Stimulated activated CD4-positive, alpha-beta T cell treated with anti-CD3 and anti-CD28 coated beads, Interleukin-2, amount 100 ng/mL, for 48 hours (primary cell): ENCODE measurements around the gene SERPING1.

Experiments
- DNase-seq, 2 donors: peaks; one replicate each; pipeline ENCODE4 v3.0.0-alpha.2; 2020

SERPING1 gene

DNA sequence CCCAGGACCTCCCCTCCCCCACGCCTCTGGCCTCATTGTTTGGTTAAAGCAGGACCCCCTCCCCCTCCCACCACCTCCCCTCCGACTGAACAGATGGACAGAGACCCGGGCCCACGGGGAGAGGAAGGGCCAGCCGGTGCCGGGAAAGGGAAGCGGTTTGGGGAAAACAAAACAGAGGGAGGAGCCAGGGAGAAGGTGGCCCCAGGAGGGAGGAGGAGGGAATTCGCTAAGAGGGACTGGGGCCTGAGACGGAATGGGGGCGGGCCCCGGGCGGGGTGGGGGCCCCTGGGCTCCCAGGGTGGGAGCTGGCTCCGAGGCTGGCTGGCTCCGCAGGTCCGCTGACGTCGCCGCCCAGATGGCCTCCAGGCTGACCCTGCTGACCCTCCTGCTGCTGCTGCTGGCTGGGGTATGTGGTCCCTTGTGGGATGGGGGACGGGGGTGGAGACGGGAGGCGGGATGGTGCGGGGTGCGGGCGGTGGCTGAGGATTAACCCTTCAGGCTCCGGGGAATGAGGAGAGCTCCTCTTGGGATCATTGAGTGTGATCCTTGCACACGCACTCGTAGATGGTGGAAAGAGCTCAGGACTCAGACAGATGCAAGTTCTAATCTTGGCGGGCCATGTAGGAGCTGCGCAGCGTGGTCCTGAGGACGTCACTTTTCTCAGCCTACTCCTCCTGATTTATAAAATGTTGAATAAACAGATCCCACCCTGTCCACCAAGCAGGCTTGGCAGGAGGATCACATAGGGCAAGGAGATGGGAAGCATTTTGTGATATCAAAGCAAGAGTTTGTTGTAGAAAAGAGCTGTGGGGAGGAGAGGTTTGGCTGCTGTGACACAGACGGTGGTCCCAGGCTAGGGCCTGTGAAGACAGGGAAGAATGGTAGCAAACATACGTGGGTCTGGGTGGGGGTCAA, 688 bp downstream of the SERPING1 start:
- no peak for DNase-seq

DNA sequence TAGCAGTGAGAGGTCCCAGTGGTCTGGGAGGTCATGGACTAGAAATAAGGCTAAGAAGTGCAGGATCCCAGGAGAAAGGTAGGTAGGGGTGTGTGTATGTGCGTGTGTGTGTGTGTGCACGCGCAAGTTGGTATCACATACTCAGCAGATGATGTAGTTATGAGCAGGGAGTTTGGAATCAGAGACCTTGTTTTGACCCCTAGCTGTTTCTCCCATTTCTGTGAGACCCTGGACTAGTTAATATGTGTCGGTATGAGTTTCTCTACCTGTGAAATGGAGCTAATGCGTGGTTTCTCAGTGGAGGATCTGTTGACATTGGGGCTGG, 1.3 kb downstream of the SERPING1 start:
- DNase-seq = no peak

DNA sequence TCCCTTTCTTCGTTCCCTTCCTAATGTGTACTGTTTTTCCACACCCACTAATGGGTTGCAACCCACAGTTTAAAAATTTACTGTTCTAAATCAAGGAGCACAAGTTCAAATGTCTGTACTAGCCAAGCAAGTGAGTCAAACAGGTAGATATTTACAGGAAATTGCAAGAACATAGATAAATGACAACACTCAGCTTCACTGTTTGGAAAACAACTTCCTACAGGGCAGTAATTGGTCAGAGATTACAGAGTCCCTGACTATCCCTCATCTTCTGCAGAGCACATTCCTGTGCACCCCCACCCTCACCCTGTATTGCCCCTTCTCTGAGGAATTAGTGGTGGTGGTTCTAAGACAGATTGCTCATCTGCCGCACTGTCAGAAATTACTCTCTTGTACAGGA, 1.9 kb downstream of the SERPING1 start:
- no peak for DNase-seq

DNA sequence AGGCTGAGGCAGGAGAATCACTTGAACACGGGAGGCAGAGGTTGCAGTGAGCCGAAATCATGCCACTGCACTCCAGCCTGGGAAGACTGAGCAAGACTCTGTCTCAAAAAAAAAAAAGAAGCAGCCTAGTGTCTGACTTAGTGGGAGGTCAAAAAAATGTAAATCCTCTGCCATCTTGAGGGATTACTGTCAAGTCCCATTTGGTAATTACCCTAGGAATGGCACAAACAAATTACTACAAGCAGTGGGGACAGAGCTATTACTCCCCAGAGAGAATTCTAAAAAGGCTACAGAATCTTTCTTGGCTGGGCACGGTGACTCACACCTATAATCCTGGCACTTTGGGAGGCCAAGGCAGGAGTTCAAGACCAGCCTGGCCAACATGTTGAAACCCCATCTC, 3.8 kb downstream of the SERPING1 start:
- DNase-seq = no peak

DNA sequence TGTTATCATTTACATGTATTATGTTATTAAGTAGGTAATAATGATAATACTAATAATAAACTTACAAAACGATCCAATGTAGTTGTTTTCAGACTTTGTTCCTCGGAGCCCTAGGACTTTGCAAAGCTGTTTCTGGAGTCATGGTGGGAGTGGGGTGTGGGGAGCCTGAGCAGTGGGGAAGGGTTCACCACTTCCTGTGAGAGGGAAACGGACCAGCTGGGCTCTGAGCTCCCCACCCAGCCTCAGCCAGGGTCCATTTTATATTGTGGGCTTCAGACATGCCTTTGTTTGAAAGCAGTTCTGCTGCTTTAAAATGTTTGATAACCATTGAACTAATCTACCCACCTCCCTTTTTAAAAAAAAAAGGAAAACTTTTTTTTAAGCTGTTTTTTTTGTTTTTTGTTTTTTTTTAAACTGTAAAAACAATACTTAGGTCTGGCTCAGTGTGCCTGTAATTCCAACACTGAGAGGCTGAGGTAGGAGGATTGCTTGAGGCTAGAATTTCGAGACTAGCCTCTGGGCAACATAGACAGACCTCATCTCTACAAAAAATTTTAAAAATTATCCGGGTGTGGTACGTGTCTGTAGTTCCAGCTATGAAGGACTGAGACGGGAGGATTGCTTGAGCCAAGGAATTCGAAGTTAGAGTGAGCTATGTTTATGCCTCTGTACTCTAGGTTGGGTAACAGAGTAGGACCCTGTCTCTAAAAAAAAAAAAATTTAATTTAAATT, 7.0 kb downstream of the SERPING1 start:
- no peak for DNase-seq

DNA sequence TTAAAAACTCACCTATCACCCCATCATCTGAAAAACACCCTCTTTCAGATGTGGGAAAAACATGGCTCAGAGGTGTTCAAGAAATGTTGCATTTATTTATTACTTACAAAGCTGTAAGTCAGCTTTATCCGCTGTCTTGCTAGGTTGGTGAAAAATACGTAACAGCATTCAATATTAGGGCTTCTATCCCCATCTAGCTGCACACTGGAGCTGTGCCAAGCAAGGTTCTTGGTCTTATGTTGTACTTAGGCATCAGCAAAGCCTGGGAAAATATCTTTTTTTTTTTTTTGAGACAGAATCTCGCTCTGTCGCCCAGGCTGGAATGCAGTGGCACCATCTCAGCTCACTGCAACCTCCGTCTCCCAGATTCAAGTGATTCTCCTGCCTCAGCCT, 7.5 kb downstream of the SERPING1 start:
- DNase-seq = no peak

DNA sequence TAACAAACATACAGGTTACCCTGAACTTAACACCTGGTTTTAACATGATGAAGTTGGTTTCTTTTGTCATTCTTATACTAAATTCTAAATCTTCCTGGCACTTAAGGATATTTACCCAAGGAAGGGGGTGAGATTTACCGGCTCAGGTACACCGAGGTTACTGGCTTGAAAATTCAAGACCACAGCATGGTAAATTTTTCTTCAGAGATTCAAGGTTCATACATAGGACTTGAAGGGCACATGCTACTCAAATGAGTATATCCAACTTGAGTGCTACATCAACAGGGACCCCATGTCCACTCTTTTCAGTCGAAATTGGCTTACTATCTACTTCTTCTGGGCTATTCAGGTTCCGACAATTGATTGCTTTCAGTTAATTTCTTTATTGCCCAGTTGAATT, 12.7 kb downstream of the SERPING1 start:
- no peak for DNase-seq

DNA sequence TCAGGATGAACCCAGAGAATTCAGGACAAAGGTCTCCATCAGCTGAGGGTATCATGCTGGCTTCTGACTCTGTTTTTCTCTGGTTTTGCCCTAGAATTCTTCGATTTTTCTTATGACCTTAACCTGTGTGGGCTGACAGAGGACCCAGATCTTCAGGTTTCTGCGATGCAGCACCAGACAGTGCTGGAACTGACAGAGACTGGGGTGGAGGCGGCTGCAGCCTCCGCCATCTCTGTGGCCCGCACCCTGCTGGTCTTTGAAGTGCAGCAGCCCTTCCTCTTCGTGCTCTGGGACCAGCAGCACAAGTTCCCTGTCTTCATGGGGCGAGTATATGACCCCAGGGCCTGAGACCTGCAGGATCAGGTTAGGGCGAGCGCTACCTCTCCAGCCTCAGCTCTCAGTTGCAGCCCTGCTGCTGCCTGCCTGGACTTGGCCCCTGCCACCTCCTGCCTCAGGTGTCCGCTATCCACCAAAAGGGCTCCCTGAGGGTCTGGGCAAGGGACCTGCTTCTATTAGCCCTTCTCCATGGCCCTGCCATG, 16.8 kb downstream of the SERPING1 start:
- DNase-seq = no peak

DNA sequence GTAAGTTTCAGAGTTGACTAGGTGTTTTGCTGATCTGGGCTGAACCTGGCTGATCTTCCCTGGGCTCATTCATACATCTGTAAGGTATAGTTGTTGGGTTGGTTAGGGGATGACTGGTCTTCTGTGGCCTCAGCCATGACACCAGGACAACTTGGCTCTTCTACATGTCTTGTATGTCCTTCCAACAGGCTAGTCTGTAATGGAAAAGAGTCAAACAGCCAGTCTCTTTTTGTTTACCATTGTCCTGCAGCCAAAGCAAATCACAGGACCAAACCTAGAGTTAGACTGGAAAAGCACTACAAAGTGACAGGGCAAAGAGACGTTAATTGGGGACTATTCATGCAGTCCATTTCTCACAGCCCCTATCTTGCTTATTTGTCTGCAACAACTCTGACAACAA, 17.8 kb downstream of the SERPING1 start:
- no peak for DNase-seq

DNA sequence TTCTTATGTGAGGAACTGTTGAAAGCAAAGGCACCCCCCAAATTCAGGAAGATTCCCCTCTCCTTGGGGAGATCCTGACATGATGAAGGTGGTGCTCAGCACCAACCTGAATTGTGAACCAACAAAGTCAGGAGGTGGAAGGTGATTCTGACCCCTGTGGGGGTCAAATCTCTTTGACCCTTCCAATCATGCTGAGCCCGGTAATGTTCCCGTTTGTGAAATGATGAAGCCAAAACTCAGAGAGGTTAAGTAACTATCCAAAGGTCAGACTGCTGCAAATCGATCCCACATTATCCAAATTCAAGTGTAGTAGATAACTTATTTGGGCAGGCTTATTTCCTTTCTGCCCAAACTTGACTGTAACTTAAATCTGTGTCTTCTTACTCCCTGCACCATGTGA, 19.1 kb downstream of the SERPING1 start:
- no peak for DNase-seq

DNA sequence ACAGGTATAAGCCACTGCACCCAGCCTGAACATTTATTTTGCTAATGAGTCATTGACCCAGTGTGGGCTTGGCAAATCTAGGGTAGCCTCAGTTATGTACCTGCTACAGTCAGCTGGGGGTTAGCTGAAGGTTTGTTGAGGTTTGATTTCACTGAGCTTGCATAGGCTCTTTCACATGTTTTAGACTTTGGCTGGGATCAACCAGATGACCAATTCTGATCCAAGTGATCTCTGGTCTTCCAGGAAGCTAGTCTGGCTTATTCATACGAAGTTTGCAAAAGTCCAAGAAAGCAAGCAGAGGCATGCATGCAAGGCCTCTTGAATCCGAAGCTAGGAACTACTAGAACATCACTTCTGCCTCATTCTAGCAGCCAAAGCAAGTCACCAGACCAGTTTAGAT, 21.0 kb downstream of the SERPING1 start:
- DNase-seq = no peak

DNA sequence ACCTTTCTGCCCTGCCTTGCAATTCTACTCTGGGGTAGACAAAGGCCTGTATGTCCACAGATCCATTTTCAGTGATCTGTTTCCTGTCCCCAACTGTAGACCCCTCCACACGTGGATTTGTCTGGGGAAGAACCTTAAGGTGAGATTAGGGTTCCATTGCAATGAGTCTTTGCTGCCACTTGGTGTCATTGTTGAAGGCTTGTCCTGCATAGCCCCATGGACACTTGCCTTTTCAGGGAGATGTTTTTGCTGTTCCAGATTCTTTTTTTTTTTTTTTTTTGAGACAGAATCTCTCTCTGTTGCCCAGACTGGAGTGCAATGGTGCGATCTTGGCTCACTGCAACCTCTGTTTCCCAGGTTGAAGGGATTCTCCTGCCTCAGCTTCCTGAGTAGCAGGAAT, 21.8 kb downstream of the SERPING1 start:
- no peak for DNase-seq

DNA sequence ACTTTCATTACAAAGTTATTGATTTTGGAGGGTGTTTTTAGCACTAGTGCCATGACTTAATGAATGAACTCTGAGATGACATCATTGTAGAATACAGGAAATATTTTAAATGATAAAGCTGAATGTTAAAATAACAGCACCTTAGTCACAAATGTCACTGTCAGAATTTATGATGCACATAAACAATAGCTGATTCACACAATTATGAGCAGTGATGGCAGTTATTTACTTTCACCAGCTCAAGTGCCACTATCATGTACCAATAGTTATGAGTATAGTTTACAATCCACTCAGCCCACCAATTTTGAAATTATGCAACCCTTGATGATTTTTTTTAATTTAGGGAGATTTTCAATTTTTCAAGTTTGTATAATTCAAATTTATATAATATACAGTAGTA, 23.0 kb downstream of the SERPING1 start:
- DNase-seq = no peak

DNA sequence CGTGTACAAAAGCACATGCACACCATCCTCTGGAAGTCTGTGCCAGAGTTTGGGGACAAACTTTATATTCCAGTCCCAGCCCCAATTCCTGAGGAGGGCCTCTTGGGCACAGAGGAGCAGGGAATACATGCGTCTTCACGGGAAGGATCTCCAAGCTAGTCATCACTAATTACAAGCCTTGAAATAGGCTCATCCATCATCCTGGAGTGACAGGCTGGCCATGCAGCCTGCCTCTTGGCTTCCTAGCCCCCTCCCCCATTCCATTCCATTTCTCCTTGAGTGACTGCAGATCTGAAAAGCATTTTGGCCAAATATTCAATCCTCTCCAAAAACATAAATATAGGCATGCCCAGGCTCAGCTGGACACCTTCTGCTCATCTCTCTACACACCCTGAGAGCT, 24.8 kb downstream of the SERPING1 start:
- DNase-seq = no peak

DNA sequence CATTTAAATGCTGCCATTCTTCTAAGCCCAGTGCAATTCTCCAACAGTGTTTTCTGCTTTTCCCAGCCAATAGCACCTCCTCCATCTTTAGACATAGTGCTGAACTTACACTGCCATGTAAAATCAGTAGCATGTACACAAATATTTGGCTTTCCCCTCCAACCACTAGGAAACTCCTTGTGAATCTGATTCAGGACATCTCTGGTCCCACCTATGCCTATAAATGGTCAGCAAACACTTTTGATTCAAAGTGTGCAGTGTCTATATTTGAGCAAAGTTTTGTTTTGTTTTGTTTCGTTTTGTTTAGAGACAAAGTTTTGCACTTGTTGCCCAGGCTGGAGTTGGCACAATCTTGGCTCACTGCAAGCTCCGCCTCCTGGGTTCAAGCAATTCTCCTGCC, 27.4 kb downstream of the SERPING1 start:
- no peak for DNase-seq

DNA sequence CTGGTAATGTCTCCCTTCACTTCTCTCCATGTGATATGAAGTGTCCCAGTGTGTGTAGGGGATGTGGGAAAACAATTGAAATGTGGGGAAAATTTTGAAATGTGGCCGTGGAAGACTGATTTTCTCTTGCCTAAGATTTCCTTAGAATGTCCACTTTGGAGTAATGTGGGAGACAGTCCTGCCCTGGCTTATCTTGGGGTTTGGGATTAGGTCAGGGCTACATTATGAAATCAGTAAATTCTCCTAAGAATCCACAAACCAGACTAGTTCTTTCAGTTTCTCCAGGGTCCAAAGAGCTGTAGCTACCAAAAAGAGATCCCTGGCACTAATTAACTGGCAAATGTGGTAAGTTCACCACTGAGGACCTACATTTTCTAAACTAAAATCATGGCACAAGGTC, 29.4 kb downstream of the SERPING1 start:
- DNase-seq = no peak

DNA sequence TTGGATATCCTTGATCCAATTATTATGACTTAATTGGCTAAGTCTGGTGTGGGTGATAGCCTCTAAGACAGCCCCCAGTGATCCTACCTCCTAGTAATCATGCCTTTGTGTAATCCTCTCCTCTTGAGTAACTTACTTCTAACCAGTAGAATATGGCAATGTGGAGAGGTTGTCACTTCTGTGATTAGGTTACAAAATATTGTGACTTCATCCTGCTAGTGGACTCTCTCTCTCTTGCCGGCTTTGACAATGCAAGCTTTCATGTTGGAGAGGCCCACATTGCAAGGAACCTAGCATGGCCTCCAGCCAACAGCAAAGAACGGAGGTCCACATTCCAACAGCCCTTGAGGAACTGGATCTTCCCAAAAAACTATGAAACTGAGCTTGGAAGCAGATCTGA, 32.7 kb downstream of the SERPING1 start:
- DNase-seq = no peak

DNA sequence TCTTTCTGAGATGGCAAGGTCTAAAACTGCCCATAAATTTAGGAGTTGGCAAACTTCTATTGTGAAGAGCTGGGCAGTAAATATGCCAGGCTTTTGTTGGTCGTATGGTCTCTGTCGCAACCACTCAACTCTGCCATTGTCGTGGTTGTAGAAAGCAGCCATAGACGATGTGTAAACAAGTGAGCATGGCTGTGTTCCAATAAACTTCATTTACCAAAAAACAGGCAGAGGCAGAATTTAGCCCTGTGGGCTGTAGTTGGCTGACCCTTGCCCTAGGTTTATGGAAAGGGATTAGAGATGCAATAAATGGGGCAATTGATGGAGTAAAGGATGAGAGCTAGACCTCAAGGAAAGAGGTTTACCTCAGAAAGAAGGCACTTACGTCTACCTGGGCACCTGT, 34.6 kb downstream of the SERPING1 start:
- no peak for DNase-seq

DNA sequence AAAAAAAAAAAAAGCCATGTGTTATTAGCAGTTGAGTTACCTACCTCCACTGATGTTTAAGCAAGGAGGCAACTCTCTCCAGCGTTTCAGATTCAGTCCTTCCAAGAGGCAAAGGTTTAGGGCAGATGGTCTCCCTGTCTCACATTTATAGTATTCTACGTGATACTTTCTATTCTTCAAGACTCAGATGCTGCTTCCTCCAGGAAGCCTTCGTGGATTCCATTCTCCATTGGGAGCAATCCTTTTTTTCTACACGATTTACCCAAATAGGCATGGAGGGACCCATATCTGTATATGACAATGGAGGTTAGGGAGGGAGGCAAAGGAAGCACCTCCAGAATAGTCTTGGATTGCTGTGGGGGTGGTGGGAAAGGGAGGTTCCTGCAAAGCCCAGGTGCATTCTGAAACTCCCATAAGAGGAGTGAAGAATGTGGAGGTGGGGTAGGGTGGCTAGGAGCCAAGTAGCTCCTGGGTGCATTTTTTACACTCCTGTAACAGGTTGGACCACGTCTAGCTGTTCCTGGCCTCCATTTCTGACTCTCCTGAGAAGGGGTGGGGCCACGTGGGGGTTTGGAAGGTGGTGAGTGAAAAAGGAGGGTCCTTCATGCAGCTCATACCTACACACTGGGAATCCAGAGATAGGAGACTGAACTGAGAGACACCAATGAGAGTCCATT, 36.0 kb downstream of the SERPING1 start:
- DNase-seq = no peak

DNA sequence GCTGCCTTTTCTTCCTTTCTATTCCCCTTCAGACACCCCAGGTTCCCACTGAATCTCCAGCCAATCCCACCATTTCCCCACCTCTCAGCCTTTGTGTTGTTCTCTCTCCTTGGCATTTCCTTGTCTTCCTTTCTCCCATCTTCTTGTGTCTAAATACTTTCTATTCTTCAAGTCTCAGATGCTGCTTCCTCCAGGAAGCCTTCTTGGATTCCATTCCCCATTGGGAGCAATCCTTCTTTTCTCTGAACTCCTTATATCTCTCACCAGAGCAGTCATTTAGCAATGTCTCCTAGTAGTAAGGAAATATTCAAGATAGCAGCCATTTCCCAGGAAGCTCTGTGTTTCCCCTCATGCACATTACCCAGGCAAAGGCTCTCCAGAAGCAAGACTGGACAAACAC, 36.8 kb downstream of the SERPING1 start:
- DNase-seq = no peak

DNA sequence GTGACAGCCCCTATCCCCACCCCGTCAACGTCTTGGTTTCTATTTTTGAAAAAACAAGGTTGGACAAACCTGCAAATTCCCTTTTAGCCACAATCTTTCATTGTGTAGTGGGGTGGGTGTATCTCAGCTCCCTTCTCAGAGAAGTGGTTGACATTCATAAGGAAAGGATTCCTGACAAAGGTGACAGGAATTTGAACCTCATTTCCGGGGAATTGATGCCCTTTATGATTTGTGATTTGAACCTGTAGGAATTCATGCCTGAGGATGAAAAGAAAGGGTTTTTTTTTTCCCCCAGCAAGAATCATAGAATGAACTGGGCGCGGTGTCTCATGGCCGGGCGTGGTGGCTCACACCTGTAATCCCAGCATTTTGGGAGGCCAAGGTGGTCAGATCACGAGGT, 37.8 kb downstream of the SERPING1 start:
- DNase-seq = no peak

DNA sequence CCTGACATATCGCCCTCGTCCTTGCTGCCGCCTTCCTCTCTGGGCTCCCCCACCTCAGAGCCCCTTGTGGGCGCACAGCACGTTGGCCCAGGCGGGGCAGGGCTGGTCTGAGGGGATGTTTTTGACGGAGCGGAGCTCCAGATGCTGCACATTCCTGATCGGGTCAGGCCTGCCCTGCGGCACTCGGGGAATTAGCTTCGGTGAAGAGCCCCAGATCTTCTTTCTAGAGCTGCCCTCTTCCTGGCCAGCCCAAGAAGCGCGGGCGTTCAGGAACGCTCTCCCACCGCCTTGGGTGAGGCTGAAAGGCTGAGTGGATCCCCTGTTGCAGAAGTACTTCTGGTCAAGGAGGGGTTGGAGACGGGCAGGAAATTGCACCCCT, 40.1 kb downstream of the SERPING1 start:
- no peak for DNase-seq

DNA sequence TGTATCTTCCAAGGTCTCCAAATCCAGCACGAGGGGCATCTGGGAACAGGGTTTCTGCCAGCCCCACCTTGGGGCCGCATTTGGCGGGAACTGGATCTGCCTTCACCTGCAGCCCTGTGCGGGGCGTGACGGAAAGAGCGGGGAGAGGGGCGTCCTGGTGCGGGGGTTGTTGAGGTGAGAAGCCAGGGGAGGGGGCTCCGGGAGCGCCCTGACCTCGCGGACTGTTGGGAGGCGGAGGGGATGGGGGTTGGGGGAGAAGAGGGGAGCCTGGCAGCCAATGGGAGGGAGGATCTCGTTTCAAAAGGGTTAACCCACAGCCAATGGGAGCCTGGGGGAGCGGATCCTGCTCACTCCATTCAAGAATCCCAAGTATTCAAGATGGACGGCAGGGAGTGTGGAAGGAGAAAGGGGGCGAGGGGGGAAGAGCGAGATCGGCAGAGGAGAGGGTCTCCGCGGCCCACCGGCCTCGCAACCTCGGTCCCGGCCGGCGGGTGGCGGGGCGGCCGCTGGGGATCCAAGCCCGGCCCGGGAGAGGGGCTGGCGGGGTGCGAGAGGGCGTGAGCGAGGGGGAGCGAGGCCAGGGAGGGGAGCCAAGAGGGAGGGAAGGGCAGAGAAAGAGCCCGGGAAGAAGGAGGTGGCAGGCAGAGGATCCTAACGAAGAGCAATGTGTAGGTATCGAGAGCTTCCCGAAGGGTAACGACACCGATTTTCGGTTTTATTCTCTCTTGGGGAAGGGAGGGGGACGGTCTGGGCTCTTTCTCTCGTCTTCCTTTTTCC, 40.7 kb downstream of the SERPING1 start:
- no peak for DNase-seq
